HG02970 (cell line): ENCODE data around the gene CNP.

Experiments
- ATAC-seq: cut with Tn5 transposase; IDR thresholded peaks from one replicate; pipeline ENCODE4 v1.9.1; 2021; ENCODE audit warnings: mild to moderate bottlenecking, moderate library complexity, moderate number of reproducible peaks; ENCODE audit not compliant: unreplicated experiment, low FRiP score

CNP gene

GRCh38 chr17:41939693-41940090 lies 26.9 kb upstream of the CNP start:
- no peak for ATAC-seq

- ATAC-seq = no peak
These were observed 25.4 kb upstream of the CNP start for GRCh38 chr17:41941168-41941567.

GRCh38 chr17:41942626-41943373 lies 23.8 kb upstream of the CNP start:
- no peak for ATAC-seq

GRCh38 chr17:41943492-41943891 lies 23.1 kb upstream of the CNP start:
- ATAC-seq = no peak

GRCh38 chr17:41944943-41945342 lies 21.7 kb upstream of the CNP start:
- ATAC-seq = no peak

- no peak for ATAC-seq
These were observed 17.7 kb upstream of the CNP start for GRCh38 chr17:41948762-41949460.

- no peak for ATAC-seq
These were observed 10.1 kb upstream of the CNP start for GRCh38 chr17:41956522-41956921.

- ATAC-seq = no peak
These were observed 9.3 kb upstream of the CNP start for GRCh38 chr17:41957031-41957868.

- no peak for ATAC-seq
These were observed 8.6 kb upstream of the CNP start for GRCh38 chr17:41957869-41958439.

GRCh38 chr17:41959030-41959335 lies 7.6 kb upstream of the CNP start:
- ATAC-seq = no peak

GRCh38 chr17:41959336-41960095 lies 7.1 kb upstream of the CNP start:
- ATAC-seq = no peak

- ATAC-seq = no peak
These were observed 4.5 kb upstream of the CNP start for GRCh38 chr17:41962111-41962510.

GRCh38 chr17:41962768-41963434 lies 3.7 kb upstream of the CNP start:
- no peak for ATAC-seq

- ATAC-seq = peak; percentile 24
These were observed 717 bp upstream of the CNP start for GRCh38 chr17:41965694-41966462.

GRCh38 chr17:41967141-41967920 lies 736 bp downstream of the CNP start:
- ATAC-seq = no peak

- no peak for ATAC-seq
These were observed 1.5 kb downstream of the CNP start for GRCh38 chr17:41967921-41968578.

GRCh38 chr17:41968676-41969075 lies 2.1 kb downstream of the CNP start:
- no peak for ATAC-seq

- ATAC-seq = no peak
These were observed 4.3 kb downstream of the CNP start for GRCh38 chr17:41970901-41971331.
